Large intestine (tissue), 3 donors: Measurements from ENCODE around the gene SHFL. TPM values are rescaled to one million over a fixed set of nuclear protein-coding genes. Genes with fewer than 3 reads are reported as not detected.

Experiments
- DNase-seq, 2 donors: peaks; one replicate each; pipeline versions ENCODE4 v3.0.0 to v3.0.0-alpha.2; 2013
- H3K27ac ChIP-seq: one replicate; pipeline ENCODE4 v1.5.1; 2013; ENCODE audit warnings: low read length
- H3K27me3 ChIP-seq: 2 replicates; pipeline ENCODE4 v1.6.1; 2013; ENCODE audit warnings: low read length; ENCODE audit not compliant: control insufficient read depth, insufficient read depth
- H3K36me3 ChIP-seq: 2 replicates; pipeline ENCODE4 v1.6.1; 2013; ENCODE audit warnings: low read length; ENCODE audit not compliant: control insufficient read depth, insufficient read depth
- H3K4me1 ChIP-seq: one replicate; pipeline ENCODE4 v1.6.1; 2013; ENCODE audit warnings: low read length; ENCODE audit not compliant: control insufficient read depth, insufficient read depth
- H3K4me3 ChIP-seq: one replicate; pipeline ENCODE4 v1.5.1; 2013; ENCODE audit warnings: low read length
- H3K9me3 ChIP-seq: one replicate; pipeline ENCODE4 v1.6.1; 2013; ENCODE audit warnings: mild to moderate bottlenecking, low read depth, low read length, moderate library complexity; ENCODE audit not compliant: control insufficient read depth
- WGBS: methylation state at CpG from one replicate; pipeline ENCODE4 v1.1.5; 2013; ENCODE audit warnings: low lambda C conversion rate; ENCODE audit not compliant: insufficient coverage; 5-methylcytosine and 5-hydroxymethylcytosine counted together
- polyA plus RNA-seq: library from polyadenylated mRNA; unstranded; fragments of 120-200 nt; gene quantifications from one replicate; pipeline ENCODE4 v1.2.1, GENCODE V29; 2013

SHFL gene
- polyA plus RNA-seq, 1 donor: 44.5 TPM

DNA sequence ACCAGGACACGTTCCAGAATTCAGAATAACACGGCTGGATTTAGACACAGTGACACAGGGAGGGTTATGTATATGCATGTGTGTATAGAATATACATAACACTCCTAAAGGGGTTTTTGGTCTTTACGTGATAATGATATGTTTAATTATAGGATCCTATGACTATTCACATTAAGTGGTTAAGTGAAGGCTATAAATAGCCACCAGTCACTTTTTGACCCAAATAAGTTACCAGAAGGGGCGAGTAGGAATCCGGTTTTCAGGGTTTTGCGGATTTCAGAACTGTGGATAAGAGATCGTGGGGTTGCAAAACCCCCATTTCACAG, 9.5 kb downstream of the SHFL start:
- Histone ChIP-seq H3K36me3 (peaks cover 21% of the 10 kb centered on the region), H3K27ac (peak overlapping the region; percentile 54), H3K27me3 (no peaks in the 10 kb centered on the region), H3K9me3 (peaks cover 4% of the 10 kb centered on the region), H3K4me1 (peaks cover 4% of the 10 kb centered on the region), H3K4me3 (no peak overlapping the region)
- WGBS: no CpG with 5 or more reads among the region's 7 CpGs
- no peak for DNase-seq

DNA sequence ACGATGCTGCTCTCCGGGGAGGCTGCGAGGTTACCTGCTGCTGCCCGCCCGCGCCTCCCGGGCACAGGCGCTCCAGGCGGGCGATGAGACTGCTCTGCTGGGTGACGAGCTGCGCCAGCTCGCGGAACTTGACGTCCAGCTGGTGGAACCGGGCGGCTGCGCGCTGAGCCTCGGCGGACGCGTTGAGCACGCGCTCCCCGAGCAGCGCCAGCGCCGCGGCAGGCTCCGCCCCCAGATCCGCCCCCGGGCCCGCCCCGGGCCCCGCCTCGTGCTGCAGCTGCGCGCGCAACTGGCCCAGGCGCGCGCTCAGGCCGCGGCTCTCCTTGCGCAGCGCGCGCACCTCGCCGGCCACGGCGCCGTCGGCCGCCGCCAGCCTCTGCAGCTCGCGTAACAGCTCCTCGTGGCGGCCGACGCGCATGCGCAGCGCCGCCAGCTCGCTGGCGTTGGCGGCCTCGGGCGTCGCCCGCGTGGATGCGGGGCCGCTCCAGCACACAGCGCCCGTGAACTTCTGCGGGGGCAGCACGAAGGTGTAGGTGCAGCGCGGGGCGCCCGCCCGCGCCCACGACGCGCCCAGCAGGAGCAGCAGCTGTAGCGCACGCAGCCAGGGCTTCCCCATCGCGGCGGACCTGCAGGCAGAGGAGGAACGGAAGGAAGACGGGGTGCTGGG, 10.0 kb downstream of the SHFL start:
- Histone ChIP-seq H3K9me3 (peaks cover 4% of the 10 kb centered on the region), H3K27me3 (no peaks in the 10 kb centered on the region), H3K4me3 (peak overlapping the region; percentile 40), H3K27ac (peak overlapping the region; percentile 54), H3K4me1 (peaks cover 4% of the 10 kb centered on the region), H3K36me3 (peaks cover 16% of the 10 kb centered on the region)
- peak; percentile 95 for DNase-seq
- WGBS: no CpG with 5 or more reads among the region's 97 CpGs

DNA sequence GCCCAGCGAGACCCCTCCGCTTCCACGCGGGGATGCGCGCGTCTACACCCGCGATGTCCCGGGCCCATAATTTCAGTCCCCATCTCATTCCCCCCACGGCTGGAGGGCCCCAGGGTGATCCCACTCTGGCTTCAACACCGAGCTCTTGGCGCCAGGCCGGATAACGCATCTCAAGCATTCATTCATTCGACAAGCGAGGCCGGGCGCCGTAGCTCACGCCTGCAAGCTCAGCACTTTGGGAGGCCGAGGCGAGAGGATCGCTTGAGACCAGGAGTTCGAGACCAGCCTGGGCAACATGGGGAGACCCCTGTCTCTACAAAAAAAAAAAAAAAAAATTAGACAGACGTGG, 10.5 kb downstream of the SHFL start:
- Histone ChIP-seq H3K4me1 (peaks cover 4% of the 10 kb centered on the region), H3K27me3 (no peaks in the 10 kb centered on the region), H3K4me3 (peak overlapping the region; percentile 40), H3K9me3 (peaks cover 4% of the 10 kb centered on the region), H3K27ac (no peak overlapping the region), H3K36me3 (peaks cover 11% of the 10 kb centered on the region)
- WGBS: no CpG with 5 or more reads among the region's 26 CpGs
- DNase-seq: no peak

DNA sequence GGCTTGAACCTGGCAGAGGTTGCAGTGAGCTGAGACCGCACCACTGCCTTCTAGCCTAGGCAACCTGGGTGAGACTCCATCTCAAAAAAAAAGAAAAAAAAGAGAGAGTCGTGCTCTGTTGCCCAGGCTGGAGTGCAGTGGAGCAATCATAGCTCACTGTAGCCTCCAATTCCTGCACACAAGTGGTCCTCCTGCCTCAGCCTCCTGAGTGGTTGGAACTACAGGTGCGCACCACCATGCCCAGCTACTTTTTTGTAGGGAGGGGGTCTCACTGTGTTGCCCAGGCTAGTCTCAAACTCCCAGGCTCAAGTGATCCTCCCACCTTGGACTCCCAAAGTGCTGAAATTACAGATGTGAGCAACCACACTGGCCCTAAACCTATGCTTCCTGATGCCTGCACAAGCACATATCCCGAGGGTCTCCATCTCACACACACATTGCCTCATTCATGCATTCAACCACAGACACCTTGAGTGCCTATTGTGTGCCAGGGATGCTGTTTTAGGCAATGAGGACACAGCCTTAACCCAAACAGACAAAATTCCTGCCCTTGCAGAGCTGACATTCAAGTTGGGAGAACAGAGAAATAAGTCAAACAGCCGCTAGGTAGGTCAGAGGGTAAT, 14.2 kb downstream of the SHFL start:
- Histone ChIP-seq H3K4me1 (peaks cover 4% of the 10 kb centered on the region), H3K36me3 (no peaks in the 10 kb centered on the region), H3K27me3 (no peaks in the 10 kb centered on the region), H3K4me3 (no peak overlapping the region), H3K27ac (no peak overlapping the region), H3K9me3 (peaks cover 4% of the 10 kb centered on the region)
- WGBS: no CpG with 5 or more reads among the region's 5 CpGs
- DNase-seq: no peak

DNA sequence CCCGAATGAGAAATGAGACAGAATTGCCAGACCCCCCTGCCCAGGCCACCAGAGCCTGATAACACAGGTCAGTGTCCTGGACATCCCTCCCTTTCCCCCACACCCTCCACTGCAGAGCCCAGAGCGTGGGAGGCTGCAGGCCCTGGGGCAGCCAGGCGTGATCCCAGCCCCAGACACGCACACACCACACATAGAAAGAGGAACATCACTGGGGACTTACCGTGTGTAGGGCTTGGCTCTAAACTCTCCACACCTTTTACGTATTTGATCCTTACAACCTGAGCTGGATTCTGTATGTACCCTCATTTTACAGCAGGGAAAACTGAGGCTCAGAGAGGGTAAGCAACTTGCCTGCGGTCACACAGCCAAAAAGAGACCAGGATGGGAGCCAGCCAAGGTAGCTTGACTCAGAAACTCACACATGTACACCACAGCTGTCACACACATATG, 16.7 kb downstream of the SHFL start:
- H3K9me3 ChIP-seq: no peaks in the 10 kb centered on the region
- no peak overlapping the region for H3K4me3 ChIP-seq
- H3K4me1 ChIP-seq: peaks cover 12% of the 10 kb centered on the region
- peaks cover 6% of the 10 kb centered on the region for H3K36me3 ChIP-seq
- WGBS: no CpG with 5 or more reads among the region's 7 CpGs
- peak overlapping the region; percentile 46 for H3K27ac ChIP-seq
- no peak for DNase-seq
- H3K27me3 ChIP-seq: no peaks in the 10 kb centered on the region

DNA sequence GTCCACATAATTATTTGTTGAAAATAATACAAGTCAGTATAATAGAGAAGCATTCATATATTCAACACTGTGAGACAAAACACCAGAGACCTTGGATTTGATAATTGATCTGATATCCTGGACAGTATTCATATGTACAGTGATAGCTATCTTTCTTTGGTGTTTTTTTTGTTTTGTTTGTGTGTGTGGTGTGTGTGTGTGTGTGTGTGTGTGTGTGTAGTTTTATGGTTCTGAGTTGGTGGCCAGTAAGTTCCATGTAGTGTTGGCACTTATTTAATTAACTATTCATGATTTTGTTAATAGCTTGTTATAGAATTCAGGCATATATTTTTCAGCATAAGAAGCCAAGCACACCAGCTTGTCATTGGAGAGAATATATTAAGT, 18.0 kb downstream of the SHFL start:
- Histone ChIP-seq H3K36me3 (peaks cover 17% of the 10 kb centered on the region), H3K27ac (no peak overlapping the region), H3K4me1 (peaks cover 12% of the 10 kb centered on the region), H3K4me3 (no peak overlapping the region), H3K27me3 (no peaks in the 10 kb centered on the region), H3K9me3 (no peaks in the 10 kb centered on the region)
- no peak for DNase-seq

DNA sequence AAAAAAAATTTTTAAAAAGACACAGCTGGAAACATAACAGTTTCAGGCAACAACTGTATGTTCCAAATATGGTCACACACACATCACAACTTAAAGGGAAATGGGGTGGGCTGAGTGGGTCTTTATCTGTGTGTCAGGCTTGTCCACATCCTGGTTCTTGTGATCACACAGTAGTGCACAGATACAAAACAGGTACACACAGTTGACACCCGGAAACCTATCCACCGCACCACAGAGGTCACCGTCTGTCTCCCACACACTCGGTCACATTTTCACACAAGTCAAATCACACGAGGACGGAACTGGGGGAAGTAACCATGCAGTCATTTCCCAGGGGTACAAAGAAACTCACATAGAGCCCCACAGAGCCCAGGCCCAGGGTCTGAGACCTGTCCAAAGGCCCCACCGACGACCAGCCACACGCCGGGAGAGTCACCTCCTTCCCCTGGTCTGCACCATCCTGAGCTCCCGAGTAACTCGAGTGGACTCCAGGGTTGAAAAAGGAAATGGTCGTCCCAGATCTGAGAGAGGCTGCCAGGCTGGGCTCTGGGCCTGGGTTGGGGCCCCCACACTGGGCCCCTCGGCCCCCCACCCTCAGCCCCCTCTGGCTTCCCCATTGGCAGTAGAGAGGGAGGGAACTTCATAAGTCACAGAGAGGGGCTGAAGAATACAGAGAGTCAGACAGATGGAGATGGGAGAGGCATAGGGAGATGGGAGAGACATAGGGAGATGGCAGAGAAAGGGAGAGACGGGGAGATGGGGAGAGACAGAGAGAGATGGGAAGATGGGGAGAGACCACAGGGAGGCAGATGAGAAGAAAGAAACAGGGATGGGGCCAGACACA, 18.8 kb downstream of the SHFL start:
- whole genome bisulfite sequencing: 100% methylated on average over 1 of the region's 15 CpGs
- H3K4me1 ChIP-seq: peaks cover 12% of the 10 kb centered on the region
- peak in 1 of 2 donors; percentile 45 for DNase-seq
- peaks cover 25% of the 10 kb centered on the region for H3K36me3 ChIP-seq
- H3K9me3 ChIP-seq: no peaks in the 10 kb centered on the region
- H3K4me3 ChIP-seq: peak overlapping the region; percentile 16
- peak overlapping the region; percentile 79 for H3K27ac ChIP-seq
- no peaks in the 10 kb centered on the region for H3K27me3 ChIP-seq

DNA sequence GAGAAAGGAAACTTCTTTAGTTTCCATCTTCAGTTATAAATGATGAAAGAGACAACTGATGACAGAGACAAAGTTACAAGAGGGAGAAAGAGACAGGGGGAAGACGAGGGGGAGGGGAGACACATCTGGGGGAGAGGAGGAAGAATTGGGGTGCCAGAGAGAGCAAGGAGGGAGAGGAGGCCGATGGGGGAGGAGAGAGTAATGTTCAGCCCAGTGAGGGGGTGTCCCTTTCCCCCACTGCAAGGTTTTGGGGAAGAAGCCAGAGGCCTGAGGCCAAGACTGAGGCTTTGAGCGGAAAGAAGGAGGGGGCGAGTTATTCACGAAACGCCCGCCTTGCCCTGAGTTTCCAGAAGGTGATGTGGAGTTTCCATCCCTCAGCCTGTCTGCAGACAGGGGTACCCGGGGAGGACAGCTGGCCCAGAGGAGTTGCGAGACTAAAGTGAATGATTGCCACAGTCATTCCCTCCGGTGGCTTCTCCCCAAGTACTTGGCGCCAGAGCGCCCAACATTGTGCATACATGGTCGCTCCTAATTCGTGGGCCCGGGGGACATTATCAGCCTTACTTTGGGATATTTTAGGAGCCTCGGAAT, 19.5 kb downstream of the SHFL start:
- Histone ChIP-seq H3K27me3 (no peaks in the 10 kb centered on the region), H3K9me3 (no peaks in the 10 kb centered on the region), H3K36me3 (peaks cover 32% of the 10 kb centered on the region), H3K27ac (peak overlapping the region; percentile 79), H3K4me3 (peak overlapping the region; percentile 5), H3K4me1 (peaks cover 12% of the 10 kb centered on the region)
- DNase-seq: no peak
- no CpG with 5 or more reads among the region's 16 CpGs for WGBS

DNA sequence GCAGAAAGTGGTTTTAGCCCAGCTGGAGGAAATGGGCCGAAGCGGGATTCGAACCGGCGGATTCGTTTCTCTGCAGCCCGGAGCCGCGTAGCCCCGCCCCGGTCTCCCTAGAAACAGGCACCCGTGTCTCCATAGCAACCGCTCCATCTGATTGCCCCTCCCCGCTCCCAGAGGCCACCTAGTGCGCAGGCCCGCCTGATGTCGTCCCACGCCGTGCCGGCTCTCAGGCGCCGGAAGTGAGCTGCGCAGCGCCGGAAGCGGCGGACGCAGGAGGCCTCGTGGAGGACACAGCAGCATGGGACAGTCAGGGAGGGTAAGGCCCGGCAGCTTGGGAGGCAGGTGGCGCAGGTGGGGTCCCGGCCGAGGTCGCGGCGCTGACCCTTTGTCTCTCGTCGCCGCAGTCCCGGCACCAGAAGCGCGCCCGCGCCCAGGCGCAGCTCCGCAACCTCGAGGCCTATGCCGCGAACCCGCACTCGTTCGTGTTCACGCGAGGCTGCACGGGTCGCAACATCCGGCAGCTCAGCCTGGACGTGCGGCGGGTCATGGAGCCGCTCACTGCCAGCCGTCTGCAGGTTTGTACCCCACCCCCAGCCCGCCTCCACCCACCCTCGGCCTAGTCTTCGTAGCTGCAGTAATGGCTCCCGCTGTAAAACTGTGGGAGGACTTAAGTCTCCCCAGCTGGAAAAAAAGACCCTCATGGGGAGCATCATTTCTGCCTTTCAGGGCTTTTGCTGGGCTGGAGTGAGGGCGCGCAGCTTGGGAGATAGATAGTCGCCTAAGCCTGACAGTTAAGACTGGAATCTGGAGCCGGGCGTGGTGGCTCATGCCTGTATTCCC, 20.2 kb downstream of the SHFL start, which contains the start of gene PPAN:
Gene PPAN, plus strand, starts transcription at position 263 of the 837 bp plus-strand sequence. Its CDS starts 33 bp downstream, at position 296.
- WGBS: no CpG with 5 or more reads among the region's 71 CpGs
- H3K4me1 ChIP-seq: peaks cover 12% of the 10 kb centered on the region

More for the DNA sequence above, 20.2 kb downstream of the SHFL start, which contains the start of gene PPAN:
- no peaks in the 10 kb centered on the region for H3K27me3 ChIP-seq
- H3K27ac ChIP-seq: peak within 1 kb of the TSS; percentile 79
- no peaks in the 10 kb centered on the region for H3K9me3 ChIP-seq
- H3K36me3 ChIP-seq: peaks cover 39% of the 10 kb centered on the region
- DNase-seq: peak; percentile 97 to 98
- H3K4me3 ChIP-seq: peak within 1 kb of the TSS; percentile 57
